ENCODE results near the gene CCDC92B. TPM values are rescaled to one million over a fixed set of nuclear protein-coding genes. Genes with fewer than 3 reads are reported as not detected.

CCDC92B gene
- polyA plus RNA-seq, 1 of the 3 experiments (the other 2 are of a cell fraction), result 0.07 TPM

DNA sequence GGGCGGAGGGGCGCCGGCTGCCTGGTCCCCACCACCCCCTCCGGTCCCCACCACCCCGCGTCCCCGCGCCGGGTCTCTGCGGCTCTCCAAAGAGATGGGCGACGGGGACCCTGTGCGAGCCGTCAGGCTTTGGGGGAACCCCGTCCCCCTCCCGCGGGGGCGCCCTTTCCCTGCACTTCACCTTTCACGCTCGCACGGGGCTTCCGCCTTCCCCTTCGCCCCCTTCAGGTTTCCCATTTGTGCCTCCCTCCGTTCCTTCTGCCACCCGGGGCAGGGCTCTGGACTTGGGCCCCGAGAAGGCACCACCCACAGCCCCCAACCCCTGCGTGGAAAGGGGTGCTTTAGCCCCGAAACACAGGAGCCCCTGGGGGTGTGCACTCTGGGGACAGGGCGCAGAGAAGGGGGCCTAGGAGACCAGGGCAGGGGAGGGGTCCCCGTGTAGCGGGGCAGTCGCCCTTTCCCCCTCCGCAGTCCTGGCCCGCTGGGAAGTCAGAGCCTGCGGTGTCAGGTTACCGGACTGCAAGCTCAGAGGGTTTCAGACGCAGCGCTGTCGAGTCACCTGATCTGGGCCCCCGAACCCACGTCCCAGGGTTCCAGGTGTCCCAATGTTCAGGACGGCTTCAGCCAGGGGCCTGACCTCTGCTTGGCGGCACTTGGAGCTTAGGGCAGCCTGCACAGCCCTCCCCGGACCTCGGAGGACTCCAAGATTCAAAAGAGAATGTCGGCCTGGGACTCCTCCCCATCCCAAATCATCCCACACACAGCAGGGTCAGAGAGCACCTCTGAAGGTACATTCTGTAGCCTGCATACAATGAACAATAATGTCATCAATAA is 6.7 kb upstream of the CCDC92B start:
- CTCF ChIA-PET, result interaction anchor here (1.2 kb wide), 1 partner anchor 20 kb away, joined by 3 read pairs; no protein-coding TSS in a partner anchor
- no peak for DNase-seq
- POLR2A ChIA-PET, result no interaction called here
- no peaks in the 10 kb centered on the region for H3K9me2 ChIP-seq
- no peak overlapping the region for H2AFZ ChIP-seq (ENCODE audit: low read depth)
- H4K20me1 ChIP-seq (ENCODE audit: insufficient read depth), result no peaks in the 10 kb centered on the region
- H3K27me3 ChIP-seq (ENCODE audit: insufficient read depth), result 0 out of 2 replicates have a peak, but pooled peaks cover 7% of the 10 kb centered on the region
- no peaks in the 10 kb centered on the region for H3F3A ChIP-seq (replicated peaks; ENCODE audit: insufficient read depth)
- no peaks in the 10 kb centered on the region for H3K79me2 ChIP-seq (ENCODE audit: insufficient read depth)
- H3K4me1 ChIP-seq (ENCODE audit: control insufficient read depth in 1 of 2, insufficient read depth in 2 of 2, low read depth in 1 of 2, low read length in 1 of 2), result no peaks in the 10 kb centered on the region
- TF ChIP-seq FOXM1 (IDR thresholded peaks at IDR 0.05; ENCODE audit: low read depth) (no peak), YY1 (IDR thresholded peaks at IDR 0.05; ENCODE audit: low read depth) (no peak), GABPA (IDR thresholded peaks at IDR 0.05; ENCODE audit: low read depth) (no peak), RCOR1 (IDR thresholded peaks at IDR 0.05; ENCODE audit: low read length) (no peak)
- no peaks in the 10 kb centered on the region for H3K36me3 ChIP-seq (replicated peaks in 1 of 2; ENCODE audit: control insufficient read depth in 1 of 2, insufficient read depth in 2 of 2, low read length in 1 of 2)
- H3K27ac ChIP-seq (ENCODE audit: low read depth in 2 of 2, low read length in 1 of 2), result no peak overlapping the region
- no peak overlapping the region for H3K9ac ChIP-seq
- WGBS (ENCODE audit: low lambda C conversion rate), result 46% methylated on average over 30 of the region's 46 CpGs
- H3K4me2 ChIP-seq, result no peak overlapping the region
- H3K4me3 ChIP-seq (ENCODE audit: low read depth in 2 of 2, low read length in 1 of 2), result peak overlapping the region in 1 of 2 experiments; percentile 43; a peak in 1 of 4 replicates
- H3K9me3 ChIP-seq, result no peaks in the 10 kb centered on the region

DNA sequence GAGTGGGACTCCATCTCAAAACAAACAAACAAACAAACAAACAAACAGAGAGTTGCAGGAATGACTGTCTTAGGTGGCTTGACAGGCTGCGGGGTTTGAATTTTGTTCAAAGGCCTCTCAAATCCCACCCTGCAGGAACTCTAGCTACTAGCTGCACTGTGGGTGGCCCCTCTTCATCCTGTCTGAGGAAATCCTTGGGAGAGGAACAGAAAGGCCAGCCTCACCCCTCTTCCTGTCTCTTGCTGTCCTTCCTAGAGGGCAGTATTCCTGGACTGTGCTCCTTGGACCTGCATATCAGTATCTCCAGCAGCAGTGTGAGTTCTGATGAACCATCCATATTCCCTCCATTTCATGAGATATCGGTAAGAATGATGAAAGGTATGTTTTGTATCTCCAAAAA is 2.0 kb upstream of the CCDC92B start:
- Histone ChIP-seq H4K20me1 (ENCODE audit: insufficient read depth) (no peaks in the 10 kb centered on the region), H3K4me2 (no peak overlapping the region), H3K9me3 (no peaks in the 10 kb centered on the region), H3K4me1 (ENCODE audit: control insufficient read depth in 1 of 2, insufficient read depth in 2 of 2, low read depth in 1 of 2, low read length in 1 of 2) (peaks cover 0 to 2% of the 10 kb centered on the region in 2 experiments; a peak in 1 of 4 replicates), H3K79me2 (ENCODE audit: insufficient read depth) (no peaks in the 10 kb centered on the region), H3K9me2 (no peaks in the 10 kb centered on the region), H3K27ac (ENCODE audit: low read depth in 2 of 2, low read length in 1 of 2) (no peak overlapping the region), H3K27me3 (ENCODE audit: insufficient read depth) (peaks cover 22% of the 10 kb centered on the region; the same call in 1 of the 2 replicates), H3K9ac (no peak overlapping the region), H3F3A (replicated peaks; ENCODE audit: insufficient read depth) (no peaks in the 10 kb centered on the region), H3K4me3 (ENCODE audit: low read depth in 2 of 2, low read length in 1 of 2) (no peak overlapping the region), H2AFZ (ENCODE audit: low read depth) (no peak overlapping the region), H3K36me3 (replicated peaks in 1 of 2; ENCODE audit: control insufficient read depth in 1 of 2, insufficient read depth in 2 of 2, low read length in 1 of 2) (no peaks in the 10 kb centered on the region)
- CTCF ChIA-PET, result interaction anchor here (1.4 to 1.6 kb wide), 2 partner anchors 25 to 35 kb away, joined by 4 to 5 read pairs; no protein-coding TSS in a partner anchor
- WGBS (ENCODE audit: low lambda C conversion rate), result 68% methylated on average over 1 of the region's 2 CpGs
- no peak for DNase-seq
- POLR2A ChIA-PET, result no interaction called here
- TF ChIP-seq RXRA (IDR thresholded peaks at IDR 0.05; ENCODE audit: borderline replicate concordance, low read depth), result no peak
- no peak for TF ChIP-seq MEF2A (IDR thresholded peaks at IDR 0.05; ENCODE audit: borderline replicate concordance, low read depth)
- no peak for TF ChIP-seq FOXM1 (IDR thresholded peaks at IDR 0.05; ENCODE audit: low read depth)
- TF ChIP-seq, protein P1, sequence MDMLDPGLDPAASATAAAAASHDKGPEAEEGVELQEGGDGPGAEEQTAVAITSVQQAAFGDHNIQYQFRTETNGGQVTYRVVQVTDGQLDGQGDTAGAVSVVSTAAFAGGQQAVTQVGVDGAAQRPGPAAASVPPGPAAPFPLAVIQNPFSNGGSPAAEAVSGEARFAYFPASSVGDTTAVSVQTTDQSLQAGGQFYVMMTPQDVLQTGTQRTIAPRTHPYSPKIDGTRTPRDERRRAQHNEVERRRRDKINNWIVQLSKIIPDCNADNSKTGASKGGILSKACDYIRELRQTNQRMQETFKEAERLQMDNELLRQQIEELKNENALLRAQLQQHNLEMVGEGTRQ (IDR thresholded peaks at IDR 0.05; ENCODE audit: borderline replicate concordance, low read depth, low read length), result no peak
- TF ChIP-seq CHD2 (IDR thresholded peaks at IDR 0.05; ENCODE audit: low read length, partially characterized antibody), result no peak
- TF ChIP-seq YY1 (IDR thresholded peaks at IDR 0.05; ENCODE audit: low read depth), result no peak
- no peak for TF ChIP-seq EZH2phosphoT487 (IDR thresholded peaks at IDR 0.05; ENCODE audit: borderline replicate concordance, low read depth)
- TF ChIP-seq RAD21 (IDR thresholded peaks at IDR 0.05; ENCODE audit: low read length), result no peak
- TF ChIP-seq, protein P2, sequence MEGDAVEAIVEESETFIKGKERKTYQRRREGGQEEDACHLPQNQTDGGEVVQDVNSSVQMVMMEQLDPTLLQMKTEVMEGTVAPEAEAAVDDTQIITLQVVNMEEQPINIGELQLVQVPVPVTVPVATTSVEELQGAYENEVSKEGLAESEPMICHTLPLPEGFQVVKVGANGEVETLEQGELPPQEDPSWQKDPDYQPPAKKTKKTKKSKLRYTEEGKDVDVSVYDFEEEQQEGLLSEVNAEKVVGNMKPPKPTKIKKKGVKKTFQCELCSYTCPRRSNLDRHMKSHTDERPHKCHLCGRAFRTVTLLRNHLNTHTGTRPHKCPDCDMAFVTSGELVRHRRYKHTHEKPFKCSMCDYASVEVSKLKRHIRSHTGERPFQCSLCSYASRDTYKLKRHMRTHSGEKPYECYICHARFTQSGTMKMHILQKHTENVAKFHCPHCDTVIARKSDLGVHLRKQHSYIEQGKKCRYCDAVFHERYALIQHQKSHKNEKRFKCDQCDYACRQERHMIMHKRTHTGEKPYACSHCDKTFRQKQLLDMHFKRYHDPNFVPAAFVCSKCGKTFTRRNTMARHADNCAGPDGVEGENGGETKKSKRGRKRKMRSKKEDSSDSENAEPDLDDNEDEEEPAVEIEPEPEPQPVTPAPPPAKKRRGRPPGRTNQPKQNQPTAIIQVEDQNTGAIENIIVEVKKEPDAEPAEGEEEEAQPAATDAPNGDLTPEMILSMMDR (IDR thresholded peaks at IDR 0.05), result no peak
- no peak for TF ChIP-seq SMC3 (IDR thresholded peaks at IDR 0.05; ENCODE audit: low read depth, low read length)

Measured in SK-N-SH (cell line).